Raji (cell line): ENCODE data around the gene EFCAB11.

Experiments used
- POLR2A ChIP-seq: IDR thresholded peaks from 2 replicates; pipeline ENCODE4 v1.6.1; 2011; ENCODE audit warnings: low read depth, low read length, control low read depth; ENCODE audit not compliant: insufficient read depth

EFCAB11 gene

GRCh38 chr14:89933002-89933401 is 21.5 kb downstream of the EFCAB11 start:
- TF ChIP-seq POLR2A = no peak

- no peak for TF ChIP-seq POLR2A
Observed at GRCh38 chr14:89927186-89927865, 27.2 kb downstream of the EFCAB11 start.

- TF ChIP-seq POLR2A = no peak
Observed at GRCh38 chr14:89926694-89927093, 27.8 kb downstream of the EFCAB11 start.

- TF ChIP-seq POLR2A = no peak
Observed at GRCh38 chr14:89924268-89924667, 30.3 kb downstream of the EFCAB11 start.

- no peak for TF ChIP-seq POLR2A
Observed at GRCh38 chr14:89922031-89922907, 32.3 kb downstream of the EFCAB11 start.

- TF ChIP-seq POLR2A = no peak
Observed at GRCh38 chr14:89921346-89921745, 33.2 kb downstream of the EFCAB11 start.

- no peak for TF ChIP-seq POLR2A
Observed at GRCh38 chr14:89920056-89920455, 34.5 kb downstream of the EFCAB11 start.

GRCh38 chr14:89918721-89919120 is 35.8 kb downstream of the EFCAB11 start:
- no peak for TF ChIP-seq POLR2A

- TF ChIP-seq POLR2A = no peak
Observed at GRCh38 chr14:89915114-89915878, 39.2 kb downstream of the EFCAB11 start.

- no peak for TF ChIP-seq POLR2A
Observed at GRCh38 chr14:89912667-89913211, 41.8 kb downstream of the EFCAB11 start.

- TF ChIP-seq POLR2A = no peak
Observed at GRCh38 chr14:89912221-89912620, 42.3 kb downstream of the EFCAB11 start.

GRCh38 chr14:89911010-89911919 is 43.3 kb downstream of the EFCAB11 start:
- TF ChIP-seq POLR2A = no peak

- no peak for TF ChIP-seq POLR2A
Observed at GRCh38 chr14:89910691-89911009, 43.9 kb downstream of the EFCAB11 start.

- no peak for TF ChIP-seq POLR2A
Observed at GRCh38 chr14:89909586-89909985, 44.9 kb downstream of the EFCAB11 start.
